Measurements from ENCODE around the gene ADCK1. TPM values are rescaled to one million over a fixed set of nuclear protein-coding genes. Genes with fewer than 3 reads are reported as not detected.

The ADCK1 gene
- total RNA-seq, 1 experiment from 2014 or later, result 11.4 TPM

DNA sequence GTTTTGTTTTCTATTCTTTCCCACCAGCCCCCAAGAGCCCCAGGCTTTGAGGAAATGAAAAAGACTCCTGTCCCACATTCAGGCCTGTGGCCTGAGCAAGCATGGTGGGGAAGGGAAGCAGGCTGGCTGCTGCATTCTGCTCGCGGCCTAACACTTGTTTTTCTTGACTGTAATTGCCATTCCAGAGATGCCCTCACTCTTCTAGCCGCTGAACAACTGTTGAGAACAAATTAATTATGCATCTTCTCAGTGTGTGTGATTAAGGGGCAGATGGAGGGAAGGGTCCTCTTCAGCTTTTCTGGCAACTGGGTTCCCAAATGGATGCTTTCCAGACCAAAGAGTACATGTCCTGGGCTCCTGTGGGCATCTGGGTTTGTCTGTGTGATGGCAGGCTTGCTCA lies 43.3 kb downstream of the ADCK1 start:
- POLR2A ChIA-PET, result no interaction called here

More for the DNA sequence above, 43.3 kb downstream of the ADCK1 start:
- CTCF ChIA-PET, result no interaction called here
- Mint-ChIP-seq H3K9me3 (no peaks in the 10 kb centered on the region), H3K4me1 (peaks cover 3% of the 10 kb centered on the region; the same call in 1 of the 2 replicates), H3K36me3 (no peaks in the 10 kb centered on the region), H3K4me3 (no peak overlapping the region), H3K27ac (no peak overlapping the region), H3K27me3 (ENCODE audit: low read depth) (no peaks in the 10 kb centered on the region)
- DNase-seq (ENCODE audit: low spot score), result no peak
- no peak for TF ChIP-seq JUN (CRISPR knock-in tag; IDR thresholded peaks at IDR 0.05)
- TF ChIP-seq, protein P1, sequence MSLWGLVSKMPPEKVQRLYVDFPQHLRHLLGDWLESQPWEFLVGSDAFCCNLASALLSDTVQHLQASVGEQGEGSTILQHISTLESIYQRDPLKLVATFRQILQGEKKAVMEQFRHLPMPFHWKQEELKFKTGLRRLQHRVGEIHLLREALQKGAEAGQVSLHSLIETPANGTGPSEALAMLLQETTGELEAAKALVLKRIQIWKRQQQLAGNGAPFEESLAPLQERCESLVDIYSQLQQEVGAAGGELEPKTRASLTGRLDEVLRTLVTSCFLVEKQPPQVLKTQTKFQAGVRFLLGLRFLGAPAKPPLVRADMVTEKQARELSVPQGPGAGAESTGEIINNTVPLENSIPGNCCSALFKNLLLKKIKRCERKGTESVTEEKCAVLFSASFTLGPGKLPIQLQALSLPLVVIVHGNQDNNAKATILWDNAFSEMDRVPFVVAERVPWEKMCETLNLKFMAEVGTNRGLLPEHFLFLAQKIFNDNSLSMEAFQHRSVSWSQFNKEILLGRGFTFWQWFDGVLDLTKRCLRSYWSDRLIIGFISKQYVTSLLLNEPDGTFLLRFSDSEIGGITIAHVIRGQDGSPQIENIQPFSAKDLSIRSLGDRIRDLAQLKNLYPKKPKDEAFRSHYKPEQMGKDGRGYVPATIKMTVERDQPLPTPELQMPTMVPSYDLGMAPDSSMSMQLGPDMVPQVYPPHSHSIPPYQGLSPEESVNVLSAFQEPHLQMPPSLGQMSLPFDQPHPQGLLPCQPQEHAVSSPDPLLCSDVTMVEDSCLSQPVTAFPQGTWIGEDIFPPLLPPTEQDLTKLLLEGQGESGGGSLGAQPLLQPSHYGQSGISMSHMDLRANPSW (CRISPR knock-in tag; conservative IDR thresholded peaks at IDR 0.05; ENCODE audit: low read depth), result no peak
- TF ChIP-seq TEAD4 (CRISPR knock-in tag; IDR thresholded peaks at IDR 0.05), result no peak
- no peak for TF ChIP-seq CREM (CRISPR knock-in tag; IDR thresholded peaks at IDR 0.05)
- TF ChIP-seq, protein P2, sequence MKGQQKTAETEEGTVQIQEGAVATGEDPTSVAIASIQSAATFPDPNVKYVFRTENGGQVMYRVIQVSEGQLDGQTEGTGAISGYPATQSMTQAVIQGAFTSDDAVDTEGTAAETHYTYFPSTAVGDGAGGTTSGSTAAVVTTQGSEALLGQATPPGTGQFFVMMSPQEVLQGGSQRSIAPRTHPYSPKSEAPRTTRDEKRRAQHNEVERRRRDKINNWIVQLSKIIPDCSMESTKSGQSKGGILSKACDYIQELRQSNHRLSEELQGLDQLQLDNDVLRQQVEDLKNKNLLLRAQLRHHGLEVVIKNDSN (CRISPR knock-in tag; IDR thresholded peaks at IDR 0.05), result no peak
- TF ChIP-seq, protein P3, sequence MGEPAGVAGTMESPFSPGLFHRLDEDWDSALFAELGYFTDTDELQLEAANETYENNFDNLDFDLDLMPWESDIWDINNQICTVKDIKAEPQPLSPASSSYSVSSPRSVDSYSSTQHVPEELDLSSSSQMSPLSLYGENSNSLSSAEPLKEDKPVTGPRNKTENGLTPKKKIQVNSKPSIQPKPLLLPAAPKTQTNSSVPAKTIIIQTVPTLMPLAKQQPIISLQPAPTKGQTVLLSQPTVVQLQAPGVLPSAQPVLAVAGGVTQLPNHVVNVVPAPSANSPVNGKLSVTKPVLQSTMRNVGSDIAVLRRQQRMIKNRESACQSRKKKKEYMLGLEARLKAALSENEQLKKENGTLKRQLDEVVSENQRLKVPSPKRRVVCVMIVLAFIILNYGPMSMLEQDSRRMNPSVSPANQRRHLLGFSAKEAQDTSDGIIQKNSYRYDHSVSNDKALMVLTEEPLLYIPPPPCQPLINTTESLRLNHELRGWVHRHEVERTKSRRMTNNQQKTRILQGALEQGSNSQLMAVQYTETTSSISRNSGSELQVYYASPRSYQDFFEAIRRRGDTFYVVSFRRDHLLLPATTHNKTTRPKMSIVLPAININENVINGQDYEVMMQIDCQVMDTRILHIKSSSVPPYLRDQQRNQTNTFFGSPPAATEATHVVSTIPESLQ (CRISPR knock-in tag; IDR thresholded peaks at IDR 0.05), result no peak
- TF ChIP-seq, protein P4, sequence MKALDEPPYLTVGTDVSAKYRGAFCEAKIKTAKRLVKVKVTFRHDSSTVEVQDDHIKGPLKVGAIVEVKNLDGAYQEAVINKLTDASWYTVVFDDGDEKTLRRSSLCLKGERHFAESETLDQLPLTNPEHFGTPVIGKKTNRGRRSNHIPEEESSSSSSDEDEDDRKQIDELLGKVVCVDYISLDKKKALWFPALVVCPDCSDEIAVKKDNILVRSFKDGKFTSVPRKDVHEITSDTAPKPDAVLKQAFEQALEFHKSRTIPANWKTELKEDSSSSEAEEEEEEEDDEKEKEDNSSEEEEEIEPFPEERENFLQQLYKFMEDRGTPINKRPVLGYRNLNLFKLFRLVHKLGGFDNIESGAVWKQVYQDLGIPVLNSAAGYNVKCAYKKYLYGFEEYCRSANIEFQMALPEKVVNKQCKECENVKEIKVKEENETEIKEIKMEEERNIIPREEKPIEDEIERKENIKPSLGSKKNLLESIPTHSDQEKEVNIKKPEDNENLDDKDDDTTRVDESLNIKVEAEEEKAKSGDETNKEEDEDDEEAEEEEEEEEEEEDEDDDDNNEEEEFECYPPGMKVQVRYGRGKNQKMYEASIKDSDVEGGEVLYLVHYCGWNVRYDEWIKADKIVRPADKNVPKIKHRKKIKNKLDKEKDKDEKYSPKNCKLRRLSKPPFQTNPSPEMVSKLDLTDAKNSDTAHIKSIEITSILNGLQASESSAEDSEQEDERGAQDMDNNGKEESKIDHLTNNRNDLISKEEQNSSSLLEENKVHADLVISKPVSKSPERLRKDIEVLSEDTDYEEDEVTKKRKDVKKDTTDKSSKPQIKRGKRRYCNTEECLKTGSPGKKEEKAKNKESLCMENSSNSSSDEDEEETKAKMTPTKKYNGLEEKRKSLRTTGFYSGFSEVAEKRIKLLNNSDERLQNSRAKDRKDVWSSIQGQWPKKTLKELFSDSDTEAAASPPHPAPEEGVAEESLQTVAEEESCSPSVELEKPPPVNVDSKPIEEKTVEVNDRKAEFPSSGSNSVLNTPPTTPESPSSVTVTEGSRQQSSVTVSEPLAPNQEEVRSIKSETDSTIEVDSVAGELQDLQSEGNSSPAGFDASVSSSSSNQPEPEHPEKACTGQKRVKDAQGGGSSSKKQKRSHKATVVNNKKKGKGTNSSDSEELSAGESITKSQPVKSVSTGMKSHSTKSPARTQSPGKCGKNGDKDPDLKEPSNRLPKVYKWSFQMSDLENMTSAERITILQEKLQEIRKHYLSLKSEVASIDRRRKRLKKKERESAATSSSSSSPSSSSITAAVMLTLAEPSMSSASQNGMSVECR (CRISPR knock-in tag; IDR thresholded peaks at IDR 0.05; ENCODE audit: borderline replicate concordance), result no peak
- TF ChIP-seq, protein P5, sequence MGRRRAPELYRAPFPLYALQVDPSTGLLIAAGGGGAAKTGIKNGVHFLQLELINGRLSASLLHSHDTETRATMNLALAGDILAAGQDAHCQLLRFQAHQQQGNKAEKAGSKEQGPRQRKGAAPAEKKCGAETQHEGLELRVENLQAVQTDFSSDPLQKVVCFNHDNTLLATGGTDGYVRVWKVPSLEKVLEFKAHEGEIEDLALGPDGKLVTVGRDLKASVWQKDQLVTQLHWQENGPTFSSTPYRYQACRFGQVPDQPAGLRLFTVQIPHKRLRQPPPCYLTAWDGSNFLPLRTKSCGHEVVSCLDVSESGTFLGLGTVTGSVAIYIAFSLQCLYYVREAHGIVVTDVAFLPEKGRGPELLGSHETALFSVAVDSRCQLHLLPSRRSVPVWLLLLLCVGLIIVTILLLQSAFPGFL (CRISPR knock-in tag; IDR thresholded peaks at IDR 0.05; ENCODE audit: borderline replicate concordance), result no peak
- TF ChIP-seq, protein P6, sequence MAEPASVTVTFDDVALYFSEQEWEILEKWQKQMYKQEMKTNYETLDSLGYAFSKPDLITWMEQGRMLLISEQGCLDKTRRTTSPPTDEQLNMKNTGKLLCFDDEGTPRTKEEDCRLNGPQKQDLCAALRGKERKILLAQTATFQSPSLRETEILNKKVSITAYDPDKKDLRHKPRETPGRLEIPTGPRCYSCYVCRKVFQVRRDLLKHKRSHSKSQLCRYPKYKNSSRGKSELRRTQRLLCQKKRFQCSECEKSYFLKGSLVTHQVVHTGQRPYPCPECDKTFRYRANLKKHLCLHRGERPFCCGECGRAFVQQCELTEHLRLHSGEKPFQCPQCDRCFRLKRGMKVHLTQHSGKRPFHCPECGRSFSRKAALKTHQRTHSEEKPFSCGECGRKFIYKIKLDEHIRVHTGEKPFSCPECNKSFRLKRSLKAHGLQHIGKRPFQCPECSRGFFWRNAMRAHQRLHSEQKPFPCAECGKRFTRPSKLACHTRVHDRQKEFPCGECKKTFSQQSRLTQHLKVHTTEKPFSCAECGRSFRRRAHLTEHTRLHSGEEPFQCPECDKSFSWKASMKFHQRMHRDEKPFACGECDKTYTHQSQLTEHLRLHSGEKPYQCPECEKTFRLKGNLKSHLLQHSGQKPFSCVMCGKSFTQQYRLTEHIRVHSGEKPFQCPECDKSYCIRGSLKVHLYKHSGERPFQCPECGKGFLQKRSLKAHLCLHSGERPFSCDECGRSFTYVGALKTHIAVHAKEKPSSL (CRISPR knock-in tag; conservative IDR thresholded peaks at IDR 0.05), result no peak
- no peak for ATAC-seq

Measured in WTC11 (cell line).